ENCODE results near the gene SCN10A. TPM values are rescaled to one million over a fixed set of nuclear protein-coding genes. Genes with fewer than 3 reads are reported as not detected.

SCN10A gene
- total RNA-seq: not detected in 2 replicates

DNA sequence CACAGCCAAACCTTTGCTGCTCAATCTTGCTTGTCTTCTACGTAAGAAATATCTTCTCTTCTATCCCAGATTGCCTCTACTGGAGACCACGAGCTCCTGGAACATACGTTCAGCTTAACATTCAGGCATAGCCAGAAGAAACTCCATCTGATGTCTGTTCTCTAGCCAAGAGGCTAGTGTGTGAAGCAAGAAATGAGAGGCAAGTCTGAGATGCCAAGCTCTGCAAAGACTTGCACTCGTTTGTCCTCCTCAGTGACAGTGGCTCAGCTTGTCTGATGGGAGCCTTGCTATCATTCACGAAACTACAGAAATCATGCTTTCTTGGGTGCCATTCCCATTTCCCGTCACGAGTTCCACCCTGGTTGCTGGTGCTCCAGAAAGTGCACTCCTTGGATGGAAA lies at the start of gene SCN10A:
Gene SCN10A (minus strand): TSS at position 192 of the 400 bp plus-strand sequence. CDS start 22,207 bp downstream, outside the sequence.

DNA sequence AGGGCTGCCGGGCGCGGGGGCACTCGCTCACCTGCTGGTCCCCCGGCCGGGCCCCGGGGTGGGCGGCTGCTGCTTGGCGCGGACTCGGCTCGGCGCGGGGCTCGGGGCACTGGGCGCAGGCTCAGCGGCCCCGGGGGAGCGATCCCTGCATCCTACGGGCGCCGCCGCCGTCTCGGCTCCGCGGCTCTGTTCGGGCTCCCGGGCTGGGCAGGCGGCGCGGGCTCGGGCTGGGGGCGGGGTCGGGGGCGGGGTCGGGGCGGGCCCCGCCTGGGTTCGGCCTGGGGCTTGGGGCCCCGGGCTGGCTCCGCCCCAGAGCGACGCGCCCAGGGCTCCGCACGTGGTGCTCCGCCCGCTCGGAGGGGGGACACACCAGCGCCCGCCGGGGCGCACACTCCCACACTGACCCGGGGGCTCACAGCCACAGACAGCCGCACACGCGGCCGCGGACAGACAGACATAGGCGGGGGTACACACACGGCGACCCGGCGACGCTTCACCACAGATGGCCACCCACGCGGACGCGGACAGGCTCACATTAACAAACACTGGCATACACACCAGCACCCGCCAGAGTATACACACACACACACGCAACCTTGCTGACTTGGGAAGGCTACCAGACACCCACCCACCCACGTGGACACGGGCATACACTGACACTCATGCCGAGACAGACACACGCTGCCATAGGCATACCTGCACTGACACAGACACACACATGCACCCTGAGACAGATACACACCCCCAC lies 166.3 kb downstream of the SCN10A start, which contains the start of gene SCN5A:
Gene SCN5A (minus strand): TSS at position 188 of the 748 bp plus-strand sequence. CDS start 16,380 bp downstream, outside the sequence.

Other genes with a start within 250 kb of the SCN10A start
- 0.66 and 0.75 TPM in 2 replicates for gene SCN5A, start 166.5 kb downstream of the SCN10A start, total RNA-seq
- gene SCN11A, start 235.7 kb upstream of the SCN10A start, total RNA-seq: under 0.01 and 0.11 TPM in 2 replicates
- gene WDR48, start 235.8 kb upstream of the SCN10A start, total RNA-seq: 42.5 and 47.2 TPM in 2 replicates